CD4-positive, alpha-beta T cell (primary cell): Measurements from ENCODE around the gene NT5DC4. TPM values are rescaled to one million over a fixed set of nuclear protein-coding genes. Genes with fewer than 3 reads are reported as not detected.

Experiments
- ATAC-seq: fragments of 200-7000 bp; cut with Tn5 transposase; one replicate; pipeline ENCODE4 v1.10.0; 2022; ENCODE audit warnings: mild to moderate bottlenecking; ENCODE audit not compliant: poor library complexity
- CTCF ChIA-PET: fragments of 350-600 bp; sonication (Branson Sonifier 250); formaldehyde crosslinking; loops from one replicate; lab custom pipeline; 2021; ENCODE audit warnings: antibody characterized with exemption, inconsistent platforms; lab: Charles Lee
- POLR2A ChIA-PET: fragments of 350-600 bp; sonication (Branson Sonifier 250); formaldehyde crosslinking; loops from one replicate; lab custom pipeline; 2021; ENCODE audit warnings: antibody characterized with exemption, inconsistent platforms; lab: Charles Lee
- DNase-seq, 14 experiments: peaks; one replicate each; pipeline ENCODE4 v3.0.0-alpha.2; 2013 to 2020; ENCODE audit warnings: mixed read lengths in 2 of 14
- H3K27ac ChIP-seq, 2 donors: one replicate each; pipeline versions ENCODE4 v1.5.1 to v1.7.0; 2013; ENCODE audit warnings: low read length in 2 of 2, low read depth in 1 of 2, mild to moderate bottlenecking in 1 of 2
- H3K27me3 ChIP-seq, 2 experiments: 1 replicate in 1 of 2; 2 replicates in 1 of 2; pipeline versions ENCODE4 v1.6.1 to v1.7.0; 2013; ENCODE audit warnings: low read length in 2 of 2, control low read depth in 1 of 2, mild to moderate bottlenecking in 1 of 2, moderate library complexity in 1 of 2; ENCODE audit not compliant: insufficient read depth in 2 of 2, control insufficient read depth in 1 of 2
- H3K36me3 ChIP-seq: one replicate; pipeline ENCODE4 v1.6.1; 2013; ENCODE audit warnings: low read length, control low read depth; ENCODE audit not compliant: insufficient read depth
- H3K4me1 ChIP-seq: one replicate; pipeline ENCODE4 v1.6.1; 2013; ENCODE audit warnings: low read length, control low read depth; ENCODE audit not compliant: insufficient read depth
- H3K4me3 ChIP-seq: one replicate; pipeline ENCODE4 v1.5.1; 2013; ENCODE audit warnings: mild to moderate bottlenecking, low read length, moderate library complexity
- H3K9me3 ChIP-seq, 2 experiments: 1 replicate in 1 of 2; 2 replicates in 1 of 2; pipeline versions ENCODE4 v1.6.1 to v1.7.0; 2013; ENCODE audit warnings: low read length in 2 of 2, mild to moderate bottlenecking in 2 of 2, control low read depth in 1 of 2, moderate library complexity in 1 of 2; ENCODE audit not compliant: control insufficient read depth in 1 of 2, insufficient read depth in 1 of 2
- H3K27ac Mint-ChIP-seq: one replicate; pipeline ENCODE4 v1.8.0; 2020; ENCODE audit warnings: mixed read lengths
- H3K27me3 Mint-ChIP-seq: one replicate; pipeline ENCODE4 v1.8.0; 2021; ENCODE audit warnings: mixed read lengths
- H3K36me3 Mint-ChIP-seq: one replicate; pipeline ENCODE4 v1.8.0; 2021; ENCODE audit warnings: low read depth, mixed read lengths
- H3K4me1 Mint-ChIP-seq: one replicate; pipeline ENCODE4 v1.8.0; 2021; ENCODE audit warnings: low read depth, mixed read lengths
- H3K4me3 Mint-ChIP-seq: one replicate; pipeline ENCODE4 v1.8.0; 2020; ENCODE audit warnings: mild to moderate bottlenecking, mixed read lengths
- H3K9me3 Mint-ChIP-seq: one replicate; pipeline ENCODE4 v1.8.0; 2020; ENCODE audit warnings: mixed read lengths
- intact Hi-C, 2 experiments: fragments of 100-400 bp; cut with DNase I in 1 of 2; cut with micrococcal nuclease in 1 of 2; formaldehyde crosslinking; loops; one replicate each; pipeline versions ENCODE4 v1.15.1 to v1.9.0; 2023 to 2025; cut with DNase I, micrococcal nuclease
- total RNA-seq, 174 experiments: library from RNA in 2 of 174; stranded (reverse) in 2 of 174; gene quantifications; one replicate each; pipeline ENCODE4 v1.2.3 and lab custom pipeline; 2021 to 2026
- TF ChIP-seq, protein P1 (sequence below): fragments of 200-600 bp; IDR thresholded peaks from one replicate; pipeline ENCODE4 v1.8.0; 2022; ENCODE audit warnings: antibody characterized with exemption, mild to moderate bottlenecking

The NT5DC4 gene
- total RNA-seq, 2 experiments from 2014 or later: not detected

DNA sequence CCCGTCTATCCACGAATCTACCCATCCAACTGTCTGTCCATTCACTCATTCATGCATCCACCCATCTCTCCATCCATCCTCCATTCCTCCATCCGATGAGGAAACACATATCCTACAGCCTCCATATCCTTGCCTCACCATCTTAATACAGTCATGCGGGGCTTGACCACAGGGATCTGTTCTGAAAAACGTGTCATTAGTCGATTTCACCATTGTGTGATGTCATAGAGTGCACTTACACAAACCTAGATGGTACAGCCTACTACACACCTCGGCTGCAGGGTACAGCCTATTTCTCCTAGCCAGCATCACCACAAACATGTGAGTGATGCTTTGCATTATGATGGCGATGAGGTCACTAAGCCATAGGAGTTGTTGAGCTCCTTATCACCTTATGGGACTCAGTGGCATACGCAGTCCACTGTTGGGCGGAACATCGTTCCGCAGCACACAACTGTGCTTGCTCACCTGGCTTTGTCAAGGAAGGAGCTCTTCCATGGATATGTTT lies 1.9 kb upstream of the NT5DC4 start:
- no peaks in the 10 kb centered on the region for H3K27me3 Mint-ChIP-seq
- POLR2A ChIA-PET: no interaction called here
- intact Hi-C loops: no loop called here
- H3K27ac Mint-ChIP-seq: no peak overlapping the region
- ATAC-seq (no peak), DNase-seq (no peak)
- H3K36me3 Mint-ChIP-seq: no peaks in the 10 kb centered on the region
- Histone ChIP-seq H3K9me3 (no peaks in the 10 kb centered on the region), H3K36me3 (no peaks in the 10 kb centered on the region), H3K4me1 (no peaks in the 10 kb centered on the region), H3K27ac (no peak overlapping the region), H3K27me3 (no peaks in the 10 kb centered on the region), H3K4me3 (no peak overlapping the region)
- TF ChIP-seq, protein P1, sequence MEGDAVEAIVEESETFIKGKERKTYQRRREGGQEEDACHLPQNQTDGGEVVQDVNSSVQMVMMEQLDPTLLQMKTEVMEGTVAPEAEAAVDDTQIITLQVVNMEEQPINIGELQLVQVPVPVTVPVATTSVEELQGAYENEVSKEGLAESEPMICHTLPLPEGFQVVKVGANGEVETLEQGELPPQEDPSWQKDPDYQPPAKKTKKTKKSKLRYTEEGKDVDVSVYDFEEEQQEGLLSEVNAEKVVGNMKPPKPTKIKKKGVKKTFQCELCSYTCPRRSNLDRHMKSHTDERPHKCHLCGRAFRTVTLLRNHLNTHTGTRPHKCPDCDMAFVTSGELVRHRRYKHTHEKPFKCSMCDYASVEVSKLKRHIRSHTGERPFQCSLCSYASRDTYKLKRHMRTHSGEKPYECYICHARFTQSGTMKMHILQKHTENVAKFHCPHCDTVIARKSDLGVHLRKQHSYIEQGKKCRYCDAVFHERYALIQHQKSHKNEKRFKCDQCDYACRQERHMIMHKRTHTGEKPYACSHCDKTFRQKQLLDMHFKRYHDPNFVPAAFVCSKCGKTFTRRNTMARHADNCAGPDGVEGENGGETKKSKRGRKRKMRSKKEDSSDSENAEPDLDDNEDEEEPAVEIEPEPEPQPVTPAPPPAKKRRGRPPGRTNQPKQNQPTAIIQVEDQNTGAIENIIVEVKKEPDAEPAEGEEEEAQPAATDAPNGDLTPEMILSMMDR: no peak
- CTCF ChIA-PET: no interaction called here
- no peak overlapping the region for H3K4me3 Mint-ChIP-seq
- no peaks in the 10 kb centered on the region for H3K9me3 Mint-ChIP-seq
- H3K4me1 Mint-ChIP-seq: no peaks in the 10 kb centered on the region

DNA sequence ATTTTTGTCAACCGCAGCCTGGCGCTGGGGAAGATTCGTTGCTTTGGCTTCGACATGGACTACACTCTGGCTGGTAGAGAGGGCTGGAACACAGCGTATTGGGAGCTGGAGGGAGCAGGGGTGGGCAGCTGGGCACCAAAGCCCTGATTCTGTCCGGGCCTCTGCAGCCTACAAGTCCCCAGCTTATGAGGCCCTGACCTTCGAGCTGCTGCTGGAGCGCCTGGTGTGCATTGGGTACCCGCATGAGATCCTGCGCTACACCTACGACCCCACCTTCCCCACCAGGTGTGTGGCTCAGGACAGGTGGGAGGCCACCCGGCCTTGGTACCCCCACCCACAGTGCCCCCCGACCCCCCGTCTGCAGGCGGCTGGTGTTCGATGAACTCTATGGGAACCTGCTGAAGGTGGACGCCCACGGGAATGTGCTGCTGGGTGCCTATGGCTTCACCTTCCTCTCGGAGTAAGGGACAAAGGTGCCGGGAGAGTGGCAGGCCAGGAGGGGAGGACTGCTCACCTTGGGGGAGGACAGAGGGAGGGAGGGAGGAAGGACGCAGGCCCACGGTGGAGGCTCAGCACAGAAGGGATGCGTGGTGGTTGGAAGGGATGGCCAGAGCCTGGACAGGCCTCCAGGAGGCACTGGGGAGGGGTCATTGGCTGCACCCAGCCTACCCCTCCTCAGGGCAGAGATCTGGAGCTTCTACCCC lies 1.2 kb downstream of the NT5DC4 start:
- Mint-ChIP-seq H3K27me3 (no peaks in the 10 kb centered on the region), H3K9me3 (no peaks in the 10 kb centered on the region), H3K27ac (no peak overlapping the region), H3K4me3 (no peak overlapping the region), H3K36me3 (no peaks in the 10 kb centered on the region), H3K4me1 (peaks cover 4% of the 10 kb centered on the region)
- POLR2A ChIA-PET: interaction anchor here (0.6 kb wide), 1 partner anchor 41 kb away, joined by 3 read pairs; no protein-coding TSS in a partner anchor
- no peaks in the 10 kb centered on the region for H3K36me3 ChIP-seq
- peaks cover 7% of the 10 kb centered on the region for H3K4me1 ChIP-seq
- DNase-seq (no peak), ATAC-seq (no peak)
- H3K9me3 ChIP-seq: no peaks in the 10 kb centered on the region
- no peak overlapping the region for H3K4me3 ChIP-seq
- H3K27me3 ChIP-seq: no peaks in the 10 kb centered on the region
- CTCF ChIA-PET: no interaction called here
- intact Hi-C loops: no loop called here
- TF ChIP-seq, protein P1: no peak
- no peak overlapping the region for H3K27ac ChIP-seq

DNA sequence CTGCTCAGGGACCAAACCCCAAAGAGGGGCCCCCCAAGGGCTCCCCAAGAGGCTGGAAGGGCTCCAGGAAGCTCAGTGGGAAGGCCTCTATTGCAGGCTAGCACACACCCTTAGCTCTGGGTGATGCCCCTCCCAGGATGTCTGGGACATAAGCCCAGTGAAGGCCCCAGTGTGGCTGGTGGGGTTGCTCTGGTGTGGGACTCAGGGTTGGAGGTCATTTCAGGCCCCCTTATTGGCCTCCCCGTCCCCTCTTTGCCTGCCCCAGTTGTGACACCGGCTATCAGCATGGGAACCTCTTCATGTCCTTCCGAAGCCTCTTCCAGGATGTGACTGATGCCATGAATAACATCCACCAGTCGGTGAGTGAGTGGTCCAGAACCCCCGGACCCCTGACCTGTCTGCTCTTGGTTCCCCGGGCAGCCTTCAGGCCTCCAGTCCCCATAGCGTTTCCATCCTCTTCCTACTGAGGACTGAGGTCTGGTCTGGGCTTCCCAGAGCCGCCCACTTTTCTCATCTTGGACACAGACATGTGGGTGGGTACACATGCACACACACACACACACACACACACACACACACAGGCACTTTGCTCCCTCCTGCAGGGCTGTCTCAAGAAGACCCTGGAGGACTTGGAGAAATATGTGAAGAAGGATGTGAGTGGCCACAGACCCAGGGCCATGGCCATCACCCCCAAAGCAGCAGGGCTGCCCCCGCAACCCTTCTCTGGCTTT lies 2.2 kb downstream of the NT5DC4 start:
- no peak overlapping the region for H3K27ac Mint-ChIP-seq
- H3K36me3 Mint-ChIP-seq: no peaks in the 10 kb centered on the region
- intact Hi-C loops: no loop called here
- no peak overlapping the region for H3K4me3 Mint-ChIP-seq
- no peaks in the 10 kb centered on the region for H3K36me3 ChIP-seq
- no peak overlapping the region for H3K4me3 ChIP-seq
- H3K27me3 ChIP-seq: no peaks in the 10 kb centered on the region
- H3K9me3 Mint-ChIP-seq: no peaks in the 10 kb centered on the region
- TF ChIP-seq, protein P1: no peak
- no peaks in the 10 kb centered on the region for H3K9me3 ChIP-seq
- DNase-seq (no peak), ATAC-seq (no peak)
- POLR2A ChIA-PET: interaction anchor here (0.6 kb wide), 1 partner anchor 40 kb away, joined by 3 read pairs; no protein-coding TSS in a partner anchor
- no peaks in the 10 kb centered on the region for H3K27me3 Mint-ChIP-seq
- H3K4me1 ChIP-seq: peaks cover 7% of the 10 kb centered on the region
- CTCF ChIA-PET: no interaction called here
- H3K27ac ChIP-seq: no peak overlapping the region
- peaks cover 4% of the 10 kb centered on the region for H3K4me1 Mint-ChIP-seq
